ENCODE data around the gene RPS6KC1.
"Not testable (repeated sequence)": the region's sequence is repeated elsewhere in the genome, so short reads cannot be mapped to it uniquely, and the experiment has no call there.

RPS6KC1 gene

DNA sequence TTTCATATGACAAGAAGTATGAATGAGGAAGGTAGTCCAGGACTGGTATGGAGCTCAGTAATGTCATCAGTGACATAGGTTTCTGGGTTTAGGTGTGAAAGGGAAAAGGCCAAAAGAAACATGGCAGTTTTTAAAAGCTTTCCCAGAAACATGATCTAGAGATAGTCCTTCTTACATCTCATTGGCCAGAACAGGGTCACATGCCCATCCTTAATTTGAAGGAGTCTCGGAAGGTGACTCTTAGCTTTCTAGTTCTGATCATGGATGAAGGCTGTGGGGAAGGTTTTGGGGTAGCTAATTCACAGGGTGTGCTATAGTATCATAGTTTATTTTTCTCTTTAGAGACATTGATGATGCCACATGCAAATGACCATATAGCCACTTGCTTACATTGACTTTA lies 55.3 kb downstream of the RPS6KC1 start:
- no peak for DNase-seq (ENCODE audit: low read depth)

GRCh38 chr1:213107613-213108012 lies 56.6 kb downstream of the RPS6KC1 start:
- DNase-seq (ENCODE audit: low read depth), result no peak

GRCh38 chr1:213110349-213111300 lies 59.6 kb downstream of the RPS6KC1 start:
- no peak for DNase-seq (ENCODE audit: low read depth)

DNA sequence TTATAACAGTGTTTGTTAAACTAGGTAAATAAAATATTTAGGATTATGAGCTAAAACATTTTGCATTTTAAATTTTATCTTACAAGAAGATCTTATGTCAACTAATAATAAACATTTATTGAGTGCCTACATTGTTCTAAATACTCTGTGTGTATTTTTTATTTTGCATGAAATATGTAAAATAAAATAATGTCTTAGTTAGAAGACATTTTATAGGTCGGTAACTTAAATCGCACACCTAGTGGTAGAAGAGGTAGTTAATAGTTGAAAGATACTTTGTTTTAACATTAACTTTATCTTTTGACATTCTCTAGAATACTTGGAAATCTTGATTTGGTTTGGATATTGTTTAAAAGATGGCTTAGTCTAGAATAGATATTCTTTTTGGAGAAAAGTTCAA lies 60.5 kb downstream of the RPS6KC1 start:
- DNase-seq (ENCODE audit: low read depth), result no peak

GRCh38 chr1:213112723-213113122 lies 61.7 kb downstream of the RPS6KC1 start:
- DNase-seq (ENCODE audit: low read depth), result not testable (repeated sequence)

GRCh38 chr1:213117699-213118180 lies 66.7 kb downstream of the RPS6KC1 start:
- not testable (repeated sequence) for DNase-seq (ENCODE audit: low read depth)

GRCh38 chr1:213119794-213120193 lies 68.8 kb downstream of the RPS6KC1 start:
- no peak for DNase-seq (ENCODE audit: low read depth)

GRCh38 chr1:213120386-213120785 lies 69.3 kb downstream of the RPS6KC1 start:
- DNase-seq (ENCODE audit: low read depth), result peak; percentile 24

DNA sequence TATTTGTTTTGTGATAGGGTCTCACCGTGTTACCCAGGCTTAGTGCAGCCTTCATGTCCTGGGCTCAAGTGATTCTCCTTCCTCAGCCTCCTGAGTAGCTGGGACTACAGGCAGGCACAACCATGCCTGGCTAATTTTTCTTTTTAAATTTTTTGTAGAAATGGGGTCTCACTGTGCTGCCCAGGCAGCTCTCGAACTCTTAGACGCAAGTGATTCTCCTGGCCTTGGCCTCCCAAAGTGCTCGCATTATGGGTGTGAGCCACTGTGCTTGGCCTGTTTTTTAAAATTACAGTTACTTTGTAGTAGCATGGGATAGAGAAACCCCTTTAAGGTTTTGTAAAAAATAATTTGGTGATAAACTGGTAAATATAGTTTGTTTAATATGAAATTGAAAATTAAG lies 69.9 kb downstream of the RPS6KC1 start:
- DNase-seq (ENCODE audit: low read depth), result no peak

GRCh38 chr1:213122514-213122929 lies 71.5 kb downstream of the RPS6KC1 start:
- peak; percentile 67 for DNase-seq (ENCODE audit: low read depth)

- DNase-seq (ENCODE audit: low read depth), result no peak
Measured at GRCh38 chr1:213123087-213123486, 72.0 kb downstream of the RPS6KC1 start.

DNA sequence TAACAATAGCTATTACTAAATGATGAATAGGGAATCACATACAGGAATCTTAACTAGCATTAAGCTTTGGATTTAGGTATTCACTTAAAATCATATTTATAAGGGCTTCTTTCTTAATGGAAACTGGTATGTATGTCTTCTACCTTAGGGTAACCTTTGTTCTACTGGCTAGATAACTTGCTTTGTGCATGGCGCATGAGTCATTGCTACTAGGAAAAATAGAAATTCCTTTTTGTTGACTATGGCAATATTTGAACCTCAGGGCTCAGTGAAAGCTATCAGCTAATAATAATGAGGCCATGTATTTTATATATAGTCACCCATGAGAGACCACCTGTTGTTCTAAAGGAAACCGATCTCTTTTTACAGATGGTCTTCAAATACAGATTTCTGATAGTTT lies 72.5 kb downstream of the RPS6KC1 start:
- peak; percentile 82 for DNase-seq (ENCODE audit: low read depth)

GRCh38 chr1:213124590-213124989 lies 73.5 kb downstream of the RPS6KC1 start:
- no peak for DNase-seq (ENCODE audit: low read depth)

GRCh38 chr1:213125643-213126042 lies 74.6 kb downstream of the RPS6KC1 start:
- DNase-seq (ENCODE audit: low read depth), result no peak

GRCh38 chr1:213127074-213127473 lies 76.0 kb downstream of the RPS6KC1 start:
- no peak for DNase-seq (ENCODE audit: low read depth)

DNA sequence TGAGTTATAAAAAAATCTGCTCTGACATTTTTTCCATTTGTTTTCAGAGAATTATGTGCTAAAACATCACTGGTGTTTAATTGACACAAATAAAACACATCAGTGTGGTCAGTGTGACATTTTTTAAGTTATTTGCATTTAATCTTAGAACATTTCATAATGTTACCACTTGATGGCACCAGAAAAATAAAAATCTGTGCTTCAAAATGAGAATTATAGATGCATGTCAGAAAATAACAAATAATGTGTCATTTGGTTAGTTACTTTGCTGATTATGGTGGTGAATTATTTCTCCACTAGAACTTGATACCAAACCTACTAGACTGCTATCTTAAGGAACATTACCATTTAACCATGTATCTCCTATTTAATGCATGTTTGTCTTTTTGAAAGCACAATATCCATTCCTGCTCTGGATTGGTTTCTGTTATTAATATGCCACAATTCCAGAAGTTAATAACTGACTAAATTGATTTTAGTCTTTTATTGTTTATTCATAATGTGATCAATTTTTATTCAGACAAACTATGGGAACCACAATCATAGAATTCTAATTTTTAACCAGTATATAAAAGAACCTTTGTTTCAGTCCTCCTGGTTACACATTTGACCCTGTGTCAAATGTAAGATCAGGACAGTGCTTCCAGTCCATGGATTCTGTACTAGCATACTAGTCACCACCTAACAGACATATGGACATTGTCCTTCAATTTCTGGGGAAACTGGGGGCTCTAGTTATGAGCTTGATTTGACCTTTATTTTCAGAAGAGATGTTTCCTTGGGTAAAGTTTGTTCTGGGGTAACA lies 81.0 kb downstream of the RPS6KC1 start:
- DNase-seq (ENCODE audit: low read depth), result no peak

DNA sequence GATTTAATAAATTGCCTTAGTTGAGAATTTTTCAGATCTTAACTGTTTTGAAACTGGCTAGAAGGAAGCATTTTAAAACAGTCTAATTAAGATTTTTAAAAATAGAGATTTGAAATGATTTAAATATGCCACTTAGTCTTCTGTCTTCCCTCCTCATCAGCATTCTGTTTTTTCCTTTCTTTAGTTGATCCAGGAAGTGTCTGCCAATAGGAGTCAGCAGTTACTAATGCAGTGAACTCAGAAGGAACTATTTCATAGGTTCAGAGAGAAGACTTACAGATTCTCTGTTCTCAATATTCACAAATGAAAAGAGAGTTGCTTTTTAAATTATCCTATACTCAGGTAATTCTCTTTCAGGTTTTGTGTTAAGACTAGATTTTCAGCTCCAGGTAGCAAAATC lies 84.5 kb downstream of the RPS6KC1 start:
- peak; percentile 65 for DNase-seq (ENCODE audit: low read depth)

GRCh38 chr1:213136190-213136917 lies 85.3 kb downstream of the RPS6KC1 start:
- DNase-seq (ENCODE audit: low read depth), result no peak

DNA sequence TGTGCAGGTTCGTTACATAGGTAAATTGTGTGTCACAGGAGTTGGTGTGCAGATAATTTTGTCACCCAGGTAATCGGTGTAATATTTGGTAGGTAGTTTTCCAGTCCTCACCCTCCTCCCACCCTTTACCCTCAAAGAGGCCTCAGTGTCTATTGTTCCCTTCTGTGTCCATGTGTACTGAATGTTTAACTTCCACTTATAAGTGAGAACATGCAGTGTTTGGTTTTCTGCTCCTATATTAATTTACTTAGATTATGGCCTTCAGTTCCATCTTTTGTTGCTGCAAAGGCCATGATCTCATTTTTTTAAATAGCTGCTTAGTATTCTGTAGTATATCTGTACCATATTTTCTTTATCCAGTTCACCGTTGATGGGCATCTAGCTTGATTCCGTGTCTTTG lies 87.3 kb downstream of the RPS6KC1 start:
- DNase-seq (ENCODE audit: low read depth), result no peak

DNA sequence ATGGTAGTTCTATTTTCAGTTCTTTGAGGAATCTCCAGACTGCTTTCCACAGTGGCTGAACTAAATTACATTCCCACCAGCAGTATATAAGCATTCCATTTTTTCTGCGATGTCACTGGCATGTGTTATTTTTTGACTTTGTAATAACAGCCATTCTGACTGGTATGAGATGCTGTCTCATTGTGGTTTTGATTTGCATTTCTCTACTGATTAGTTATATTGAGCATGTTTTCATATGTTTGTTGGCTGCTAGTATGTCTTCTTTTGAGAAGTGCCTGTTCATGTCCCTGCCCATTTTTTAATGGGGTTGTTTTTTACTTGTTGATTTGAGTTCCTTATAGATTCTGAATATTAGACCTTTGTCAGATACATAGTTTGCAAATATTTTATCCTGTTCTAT lies 87.9 kb downstream of the RPS6KC1 start:
- DNase-seq (ENCODE audit: low read depth), result peak; percentile 63

GRCh38 chr1:213148905-213149304 lies 97.9 kb downstream of the RPS6KC1 start:
- no peak for DNase-seq (ENCODE audit: low read depth)

DNA sequence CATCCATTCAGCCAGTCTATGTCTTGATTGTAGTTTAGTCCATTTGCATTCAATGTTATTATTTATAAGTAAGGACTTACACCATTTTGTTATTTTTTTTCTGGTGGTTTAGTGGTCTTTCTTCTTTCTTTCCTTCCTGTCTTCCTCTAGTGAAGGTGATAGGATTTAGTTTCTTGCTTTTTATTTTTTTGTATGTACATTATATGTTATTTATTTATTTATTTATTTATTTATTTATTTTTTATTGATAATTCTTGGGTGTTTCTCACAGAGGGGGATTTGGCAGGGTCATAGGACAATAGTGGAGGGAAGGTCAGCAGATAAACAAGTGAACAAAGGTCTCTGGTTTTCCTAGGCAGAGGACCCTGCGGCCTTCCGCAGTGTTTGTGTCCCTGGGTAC lies 99.0 kb downstream of the RPS6KC1 start:
- not testable (repeated sequence) for DNase-seq (ENCODE audit: low read depth)

Data from iris pigment epithelial cell (primary cell).